Transverse colon (tissue), 3 donors: Measurements from ENCODE around the gene DEF6.

Source experiments
- CTCF ChIP-seq, 5 experiments: fragments of 200-600 bp in 3 of 5; fragments of 450-650 bp in 2 of 5; sonication (generic) in 3 of 5; IDR thresholded peaks; 1 replicate in 2 of 5; 2 replicates in 3 of 5; pipeline ENCODE4 v1.5.1; 2016 to 2017; ENCODE audit warnings: antibody characterized with exemption in 5 of 5, inconsistent platforms in 3 of 5, mild to moderate bottlenecking in 2 of 5, moderate library complexity in 1 of 5
- POLR2A ChIP-seq: fragments of 450-650 bp; IDR thresholded peaks from one replicate; pipeline ENCODE4 v1.6.1; 2016; ENCODE audit warnings: antibody characterized with exemption, mild to moderate bottlenecking, moderate library complexity

- TF ChIP-seq CTCF (IDR thresholded peaks at IDR 0.05) (no peak), POLR2A (no peak)
These were observed 12.1 kb downstream of the DEF6 start for GRCh38 chr6:35309611-35310264.
